ENCODE data around the gene ZNF25. TPM values are rescaled to one million over a fixed set of nuclear protein-coding genes. Genes with fewer than 3 reads are reported as not detected.

ZNF25 gene
- total RNA-seq (2022; extraction: Qiagen RNA extraction; ENCODE audit: low read depth), result 1.0 to 2.2 TPM (median 2.0 TPM) in 5 replicates

GRCh38 chr10:37976091-37976879 is at the start of gene ZNF25:
ZNF25 (minus strand) TSS chr10:37976647; CDS start chr10:37971722, 4,925 bp downstream.

GRCh38 chr10:38010119-38010903 is 33.9 kb upstream of the ZNF25 start, which contains the start of gene ZNF33A:
ZNF33A (plus strand) TSS chr10:38010675; CDS start chr10:38012342, 1,667 bp downstream.

Other genes starting within 250 kb of the ZNF25 start
- 2.6 to 6.5 TPM (median 4.0 TPM) in 5 replicates for gene ZNF248, start 119.0 kb downstream of the ZNF25 start, total RNA-seq (2022; extraction: Qiagen RNA extraction; ENCODE audit: low read depth)
- 6.9 to 8.9 TPM (median 7.3 TPM) in 5 replicates for gene ZNF33A, start 34.0 kb upstream of the ZNF25 start, total RNA-seq (2022; extraction: Qiagen RNA extraction; ENCODE audit: low read depth)
- 4.0 to 6.6 TPM (median 5.7 TPM) in 5 replicates for gene ZNF37A, start 117.7 kb upstream of the ZNF25 start, total RNA-seq (2022; extraction: Qiagen RNA extraction; ENCODE audit: low read depth)